Measurements from ENCODE around the gene SCN1B.

- no peak for TF ChIP-seq CTCF (IDR thresholded peaks at IDR 0.05 in 4 of 5, conservative IDR thresholded peaks at IDR 0.05 in 1 of 5)
- no peak for TF ChIP-seq POLR2A (IDR thresholded peaks at IDR 0.05)
Measured at GRCh38 chr19:35058370-35058769, 28.1 kb downstream of the SCN1B start.
